OCI-LY1 (cell line): ENCODE data around the gene CD58.

Experiments
- CTCF ChIP-seq: fragments of 200-600 bp; sonication (generic), shearing (Covaris generic); IDR thresholded peaks from 2 replicates; pipeline ENCODE4 v1.5.1; 2017; ENCODE audit warnings: mild to moderate bottlenecking, antibody characterized with exemption, low read length, moderate library complexity, mixed read lengths
- EZH2 ChIP-seq: fragments of 200-600 bp; sonication (generic), shearing (Covaris generic); IDR thresholded peaks from 2 replicates; pipeline ENCODE4 v1.8.0; 2017; ENCODE audit warnings: borderline replicate concordance, mixed run types, mild to moderate bottlenecking, antibody characterized with exemption, low read length, moderate library complexity, mixed read lengths

DNA sequence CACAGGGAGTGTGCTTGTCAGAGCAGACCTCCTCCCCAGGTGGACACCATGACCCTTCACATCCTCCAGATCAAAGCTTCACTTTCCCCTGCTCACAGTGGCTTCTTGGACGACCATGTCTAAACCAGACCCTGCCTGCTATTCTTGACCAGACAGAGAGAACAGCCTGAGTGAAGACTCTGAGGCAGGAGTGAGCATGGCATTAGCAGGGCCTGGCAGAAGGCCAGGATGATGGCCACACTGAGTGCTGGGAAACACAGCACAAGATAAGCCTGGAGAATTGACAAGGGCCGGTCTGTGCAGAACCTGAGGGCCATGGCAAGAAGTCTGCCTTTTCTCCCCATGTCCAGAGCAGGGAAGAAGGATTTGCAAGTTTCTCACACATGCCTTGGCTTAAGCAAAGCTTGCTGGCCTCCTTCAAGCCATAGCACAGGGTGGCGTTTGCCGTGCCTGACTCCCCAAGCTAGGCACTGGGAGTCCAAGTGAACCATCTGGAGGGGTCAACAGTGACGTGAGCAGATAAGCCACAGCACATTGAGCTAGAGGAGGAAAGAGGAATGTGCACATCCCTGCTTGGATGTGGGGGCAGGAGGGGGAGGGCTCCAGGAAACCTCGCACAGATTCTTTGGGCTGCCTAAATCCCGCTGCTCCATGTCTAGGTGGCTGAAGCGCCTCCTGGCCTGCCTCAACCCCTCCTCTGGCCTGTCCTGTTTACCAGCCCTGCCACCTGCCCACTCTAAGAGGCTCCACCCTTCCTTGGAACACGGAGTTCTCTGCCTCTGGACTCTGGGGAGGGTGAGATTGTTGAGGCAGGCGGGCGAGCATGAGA, 87.1 kb downstream of the CD58 start:
- TF ChIP-seq CTCF (no peak), EZH2 (no peak)
